ENCODE measurements around the gene ARRB1. TPM values are rescaled to one million over a fixed set of nuclear protein-coding genes. Genes with fewer than 3 reads are reported as not detected.

ARRB1 gene
- total and polyA plus RNA-seq, 4 experiments from 2014 or later, result 6.6 to 47.5 (median 26.4) TPM

- Mint-ChIP-seq H3K4me1 (peaks cover 6 to 12% (median 10%) of the 10 kb centered on the region in 4 donors), H3K9me3 (no peaks in the 10 kb centered on the region), H3K4me3 (no peak overlapping the region), H3K27me3 (no peaks in the 10 kb centered on the region), H3K27ac (peak overlapping the region in 3 of 7 donors; percentile 50 to 88 (median 82)), H3K36me3 (peaks cover 0 to 4% of the 10 kb centered on the region in 2 donors)
- no peaks in the 10 kb centered on the region for H3K9me3 ChIP-seq (ENCODE audit: control insufficient read depth in 1 of 2, low read length in 2 of 2)
- H3K36me3 ChIP-seq (ENCODE audit: insufficient read depth, low read length), result no peaks in the 10 kb centered on the region
- CTCF ChIA-PET (ENCODE audit: partially characterized antibody), result no interaction called here
- H3K27ac ChIP-seq (ENCODE audit: low read depth, low read length), result no peak overlapping the region
- DNase-seq, result no peak
- H3K27me3 ChIP-seq (ENCODE audit: insufficient read depth, low read length), result no peaks in the 10 kb centered on the region
- POLR2A ChIA-PET (ENCODE audit: partially characterized antibody), result no interaction called here
- intact Hi-C loops (cut with micrococcal nuclease), result no loop called here
- H3K4me3 ChIP-seq (ENCODE audit: low read length in 2 of 2), result no peak overlapping the region
- no peaks in the 10 kb centered on the region for H3K4me1 ChIP-seq (ENCODE audit: insufficient read depth, low read length)
These were observed 47.8 kb downstream of the ARRB1 start for GRCh38 chr11:75303544-75304224.

- Histone ChIP-seq H3K9me3 (ENCODE audit: control insufficient read depth in 1 of 2, low read length in 2 of 2) (no peaks in the 10 kb centered on the region), H3K4me1 (ENCODE audit: insufficient read depth, low read length) (no peaks in the 10 kb centered on the region), H3K27me3 (ENCODE audit: insufficient read depth, low read length) (no peaks in the 10 kb centered on the region), H3K27ac (ENCODE audit: low read depth, low read length) (no peak overlapping the region), H3K4me3 (ENCODE audit: low read length in 2 of 2) (no peak overlapping the region), H3K36me3 (ENCODE audit: insufficient read depth, low read length) (no peaks in the 10 kb centered on the region)
- intact Hi-C loops (cut with micrococcal nuclease), result no loop called here
- Mint-ChIP-seq H3K9me3 (no peaks in the 10 kb centered on the region), H3K27me3 (no peaks in the 10 kb centered on the region), H3K36me3 (peaks cover 0 to 4% of the 10 kb centered on the region in 2 donors), H3K27ac (peak overlapping the region in 4 of 7 donors; percentile 25 to 74 (median 46)), H3K4me1 (peaks cover 6 to 12% (median 10%) of the 10 kb centered on the region in 4 donors), H3K4me3 (no peak overlapping the region)
- ChIA-PET POLR2A (ENCODE audit: partially characterized antibody) (no interaction called here), CTCF (ENCODE audit: partially characterized antibody) (interaction anchor here (0.9 kb wide), 1 partner anchor 22 kb away, joined by 3 read pairs; no protein-coding TSS in a partner anchor)
- no peak for DNase-seq
These were observed 49.1 kb downstream of the ARRB1 start for GRCh38 chr11:75302371-75302770.

- CTCF ChIA-PET (ENCODE audit: partially characterized antibody), result interaction anchor here (0.9 kb wide), 1 partner anchor 21 kb away, joined by 3 read pairs; no protein-coding TSS in a partner anchor
- no peak for DNase-seq
- H3K4me1 Mint-ChIP-seq, result peaks cover 7 to 11% (median 9%) of the 10 kb centered on the region in 4 donors
- H3K9me3 Mint-ChIP-seq, result no peaks in the 10 kb centered on the region
- intact Hi-C loops (cut with micrococcal nuclease), result no loop called here
- H3K4me3 ChIP-seq (ENCODE audit: low read length in 2 of 2), result no peak overlapping the region
- H3K36me3 ChIP-seq (ENCODE audit: insufficient read depth, low read length), result no peaks in the 10 kb centered on the region
- H3K9me3 ChIP-seq (ENCODE audit: control insufficient read depth in 1 of 2, low read length in 2 of 2), result no peaks in the 10 kb centered on the region
- POLR2A ChIA-PET (ENCODE audit: partially characterized antibody), result no interaction called here
- peak overlapping the region in 5 of 7 donors; percentile 21 to 74 (median 43) for H3K27ac Mint-ChIP-seq
- no peak overlapping the region for H3K27ac ChIP-seq (ENCODE audit: low read depth, low read length)
- no peak overlapping the region for H3K4me3 Mint-ChIP-seq
- peaks cover 4 to 7% of the 10 kb centered on the region in 2 donors for H3K36me3 Mint-ChIP-seq
- no peaks in the 10 kb centered on the region for H3K27me3 Mint-ChIP-seq
- H3K4me1 ChIP-seq (ENCODE audit: insufficient read depth, low read length), result no peaks in the 10 kb centered on the region
- no peaks in the 10 kb centered on the region for H3K27me3 ChIP-seq (ENCODE audit: insufficient read depth, low read length)
These were observed 49.7 kb downstream of the ARRB1 start for GRCh38 chr11:75301601-75302345.

- Mint-ChIP-seq H3K4me3 (no peak overlapping the region), H3K27me3 (no peaks in the 10 kb centered on the region), H3K4me1 (peaks cover 5 to 8% (median 6%) of the 10 kb centered on the region in 4 donors), H3K27ac (peak overlapping the region in 1 of 7 donors; percentile 21), H3K36me3 (peaks cover 4 to 8% of the 10 kb centered on the region in 2 donors), H3K9me3 (no peaks in the 10 kb centered on the region)
- Histone ChIP-seq H3K36me3 (ENCODE audit: insufficient read depth, low read length) (no peaks in the 10 kb centered on the region), H3K27ac (ENCODE audit: low read depth, low read length) (no peak overlapping the region), H3K27me3 (ENCODE audit: insufficient read depth, low read length) (no peaks in the 10 kb centered on the region), H3K9me3 (ENCODE audit: control insufficient read depth in 1 of 2, low read length in 2 of 2) (no peaks in the 10 kb centered on the region), H3K4me3 (ENCODE audit: low read length in 2 of 2) (no peak overlapping the region), H3K4me1 (ENCODE audit: insufficient read depth, low read length) (no peaks in the 10 kb centered on the region)
- CTCF ChIA-PET (ENCODE audit: partially characterized antibody), result no interaction called here
- POLR2A ChIA-PET (ENCODE audit: partially characterized antibody), result no interaction called here
- intact Hi-C loops (cut with micrococcal nuclease), result no loop called here
- DNase-seq, result no peak
These were observed 50.3 kb downstream of the ARRB1 start for GRCh38 chr11:75301131-75301530.

GRCh38 chr11:75298976-75299260 is 52.5 kb downstream of the ARRB1 start:
- Mint-ChIP-seq H3K36me3 (peaks cover 9 to 16% of the 10 kb centered on the region in 2 donors), H3K27me3 (no peaks in the 10 kb centered on the region), H3K27ac (no peak overlapping the region), H3K9me3 (no peaks in the 10 kb centered on the region), H3K4me3 (no peak overlapping the region), H3K4me1 (peaks cover 1 to 9% (median 6%) of the 10 kb centered on the region in 4 donors)
- ChIA-PET CTCF (ENCODE audit: partially characterized antibody) (no interaction called here), POLR2A (ENCODE audit: partially characterized antibody) (no interaction called here)
- Histone ChIP-seq H3K4me3 (ENCODE audit: low read length in 2 of 2) (no peak overlapping the region), H3K9me3 (ENCODE audit: control insufficient read depth in 1 of 2, low read length in 2 of 2) (no peaks in the 10 kb centered on the region), H3K27me3 (ENCODE audit: insufficient read depth, low read length) (no peaks in the 10 kb centered on the region), H3K4me1 (ENCODE audit: insufficient read depth, low read length) (no peaks in the 10 kb centered on the region), H3K27ac (ENCODE audit: low read depth, low read length) (no peak overlapping the region), H3K36me3 (ENCODE audit: insufficient read depth, low read length) (no peaks in the 10 kb centered on the region)
- DNase-seq, result no peak
- intact Hi-C loops (cut with micrococcal nuclease), result no loop called here

GRCh38 chr11:75298191-75298975 is 53.1 kb downstream of the ARRB1 start:
- Mint-ChIP-seq H3K27me3 (no peaks in the 10 kb centered on the region), H3K27ac (no peak overlapping the region), H3K9me3 (no peaks in the 10 kb centered on the region), H3K4me1 (peaks cover 7 to 12% (median 10%) of the 10 kb centered on the region in 4 donors), H3K4me3 (no peak overlapping the region), H3K36me3 (peaks cover 9 to 17% of the 10 kb centered on the region in 2 donors)
- Histone ChIP-seq H3K4me1 (ENCODE audit: insufficient read depth, low read length) (no peaks in the 10 kb centered on the region), H3K27ac (ENCODE audit: low read depth, low read length) (no peak overlapping the region), H3K4me3 (ENCODE audit: low read length in 2 of 2) (no peak overlapping the region), H3K27me3 (ENCODE audit: insufficient read depth, low read length) (no peaks in the 10 kb centered on the region), H3K36me3 (ENCODE audit: insufficient read depth, low read length) (no peaks in the 10 kb centered on the region), H3K9me3 (ENCODE audit: control insufficient read depth in 1 of 2, low read length in 2 of 2) (no peaks in the 10 kb centered on the region)
- CTCF ChIA-PET (ENCODE audit: partially characterized antibody), result no interaction called here
- POLR2A ChIA-PET (ENCODE audit: partially characterized antibody), result no interaction called here
- intact Hi-C loops (cut with micrococcal nuclease), result no loop called here
- DNase-seq, result no peak

- peaks cover 8 to 23% (median 9%) of the 10 kb centered on the region in 4 donors for H3K4me1 Mint-ChIP-seq
- H3K4me3 Mint-ChIP-seq, result no peak overlapping the region
- Histone ChIP-seq H3K4me1 (ENCODE audit: insufficient read depth, low read length) (no peaks in the 10 kb centered on the region), H3K4me3 (ENCODE audit: low read length in 2 of 2) (no peak overlapping the region), H3K27ac (ENCODE audit: low read depth, low read length) (no peak overlapping the region), H3K36me3 (ENCODE audit: insufficient read depth, low read length) (peaks cover 4% of the 10 kb centered on the region), H3K27me3 (ENCODE audit: insufficient read depth, low read length) (no peaks in the 10 kb centered on the region), H3K9me3 (ENCODE audit: control insufficient read depth in 1 of 2, low read length in 2 of 2) (no peaks in the 10 kb centered on the region)
- no peaks in the 10 kb centered on the region for H3K27me3 Mint-ChIP-seq
- H3K36me3 Mint-ChIP-seq, result peaks cover 9 to 32% of the 10 kb centered on the region in 2 donors
- intact Hi-C loops (cut with micrococcal nuclease), result no loop called here
- DNase-seq, result no peak
- H3K27ac Mint-ChIP-seq, result peak overlapping the region in 4 of 7 donors; percentile 17 to 64 (median 40)
- POLR2A ChIA-PET (ENCODE audit: partially characterized antibody), result interaction anchor here (1.3 kb wide), 1 partner anchor 20 kb away, joined by 4 read pairs; no protein-coding TSS in a partner anchor
- CTCF ChIA-PET (ENCODE audit: partially characterized antibody), result no interaction called here
- no peaks in the 10 kb centered on the region for H3K9me3 Mint-ChIP-seq
These were observed 57.6 kb downstream of the ARRB1 start for GRCh38 chr11:75293903-75294302.
